Stimulated activated CD4-positive, alpha-beta T cell treated with anti-CD3 and anti-CD28 coated beads, Interleukin-15, amount 100 ng/mL, for 48 hours (primary cell): Measurements from ENCODE around the gene SLC12A5.

Experiments used
- DNase-seq, 2 donors: peaks; one replicate each; pipeline ENCODE4 v3.0.0-alpha.2; 2020; ENCODE audit warnings: low read depth in 2 of 2

Gene SLC12A5

GRCh38 chr20:46108435-46108841 is 79.4 kb downstream of the SLC12A5 start:
- no peak for DNase-seq

GRCh38 chr20:46108976-46109375 is 80.0 kb downstream of the SLC12A5 start:
- no peak for DNase-seq
